LoVo (cell line): ENCODE measurements around the gene GIGYF2.
A peak's percentile ranks its signal among the peaks of the same experiment; 100 is the strongest.
"Not testable (repeated sequence)": the region's sequence is repeated elsewhere in the genome, so short reads cannot be mapped to it uniquely, and the experiment has no call there.

ENCODE experiments used
- DNase-seq: peaks from one replicate; pipeline ENCODE4 v3.0.0-alpha.2; 2016; ENCODE audit warnings: low spot score

GIGYF2 gene

DNA sequence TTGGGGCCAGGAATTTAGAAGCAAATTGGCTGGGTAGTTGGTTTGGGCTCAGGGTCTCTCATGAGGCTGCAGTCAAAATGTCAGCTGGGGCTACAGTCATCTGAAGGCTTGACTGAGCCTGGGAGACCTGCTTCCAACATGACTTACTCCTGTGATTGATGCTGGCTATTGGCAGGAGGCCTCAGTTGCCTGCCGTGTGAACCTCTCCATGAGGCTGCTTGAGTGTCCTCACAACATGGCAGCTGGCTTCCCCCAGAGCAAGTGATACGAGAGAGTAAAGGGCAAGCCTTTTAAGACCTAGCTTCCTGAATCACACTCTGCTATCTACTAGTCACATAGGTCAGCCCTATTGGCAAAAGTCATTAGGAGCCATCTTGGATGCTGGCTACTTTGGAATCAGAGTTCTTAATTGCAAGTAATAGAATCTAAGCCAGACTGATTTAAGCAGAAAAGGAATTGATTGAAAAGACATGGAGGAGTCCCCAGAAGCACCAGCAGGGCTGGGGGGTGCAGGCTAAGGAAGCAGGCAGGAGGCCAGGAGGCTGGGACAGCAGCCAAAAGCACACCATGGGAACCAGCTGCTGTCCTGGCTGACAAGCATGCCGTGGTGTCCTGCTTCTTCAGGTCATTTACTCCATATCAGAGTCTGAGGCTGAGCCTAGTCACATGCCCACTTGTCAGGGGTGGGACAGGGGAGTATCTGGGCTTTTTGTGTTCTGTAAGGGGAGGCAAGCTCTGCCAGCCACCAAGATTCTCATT is 7.8 kb upstream of the GIGYF2 start:
- no peak for DNase-seq

GRCh38 chr2:232691117-232691516 is 6.0 kb upstream of the GIGYF2 start:
- DNase-seq: not testable (repeated sequence)

DNA sequence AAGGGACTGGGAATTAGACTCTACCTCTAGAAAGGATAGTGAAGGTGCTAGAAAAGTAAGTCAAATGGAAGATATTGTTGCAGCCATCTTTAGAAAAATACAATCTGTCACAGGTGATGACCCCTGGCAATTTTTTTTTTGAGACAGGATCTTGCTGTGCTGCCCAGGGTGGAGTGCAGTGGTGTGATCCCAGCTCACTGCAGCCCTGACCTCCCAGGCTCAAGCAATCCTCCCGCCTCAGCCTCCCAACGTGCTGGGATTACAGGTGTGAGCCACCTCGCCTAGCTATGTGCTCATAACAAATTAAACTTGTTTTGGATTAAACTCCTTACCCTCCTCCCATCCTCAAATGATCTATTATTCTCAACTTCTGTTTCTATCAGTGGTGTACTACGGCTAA is 3.8 kb upstream of the GIGYF2 start:
- DNase-seq: no peak

DNA sequence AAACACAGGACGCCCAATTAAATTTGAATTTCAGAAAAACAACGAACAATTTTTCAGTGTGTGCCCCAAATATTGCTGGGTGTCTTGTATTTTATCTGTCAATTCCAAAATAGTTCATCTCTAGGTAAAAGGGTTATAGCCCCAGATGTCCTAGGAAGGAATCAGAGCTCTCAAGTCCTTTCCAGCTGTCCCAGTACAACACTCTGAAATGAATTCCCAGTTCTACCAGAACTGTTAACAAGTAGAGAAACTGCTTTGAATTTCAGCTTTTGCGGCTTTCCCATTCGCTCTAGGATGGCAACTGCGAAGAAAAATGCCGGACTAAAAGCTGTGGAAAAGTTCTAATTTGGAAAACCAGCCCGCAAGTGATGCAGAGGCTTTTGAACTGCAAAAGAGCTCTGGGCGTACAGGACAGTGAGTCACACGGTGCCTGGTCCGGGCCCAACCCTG is 497 bp upstream of the GIGYF2 start:
- no peak for DNase-seq

DNA sequence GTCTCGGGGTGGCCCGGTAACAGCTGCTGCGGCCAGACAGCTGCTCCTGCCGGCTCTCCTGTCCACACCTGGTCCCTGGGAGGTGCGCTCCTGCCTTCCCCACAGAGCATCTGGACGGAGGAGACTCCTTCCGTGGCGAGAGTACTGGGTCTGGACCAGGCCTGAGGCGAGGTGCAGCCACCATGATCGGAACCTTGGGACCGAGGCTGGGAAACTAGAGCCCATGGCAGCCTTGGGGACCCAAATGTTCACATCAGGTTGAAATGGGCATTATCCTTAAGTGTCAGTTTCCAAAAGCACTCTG is 628 bp downstream of the GIGYF2 start:
- DNase-seq: peak; percentile 2

DNA sequence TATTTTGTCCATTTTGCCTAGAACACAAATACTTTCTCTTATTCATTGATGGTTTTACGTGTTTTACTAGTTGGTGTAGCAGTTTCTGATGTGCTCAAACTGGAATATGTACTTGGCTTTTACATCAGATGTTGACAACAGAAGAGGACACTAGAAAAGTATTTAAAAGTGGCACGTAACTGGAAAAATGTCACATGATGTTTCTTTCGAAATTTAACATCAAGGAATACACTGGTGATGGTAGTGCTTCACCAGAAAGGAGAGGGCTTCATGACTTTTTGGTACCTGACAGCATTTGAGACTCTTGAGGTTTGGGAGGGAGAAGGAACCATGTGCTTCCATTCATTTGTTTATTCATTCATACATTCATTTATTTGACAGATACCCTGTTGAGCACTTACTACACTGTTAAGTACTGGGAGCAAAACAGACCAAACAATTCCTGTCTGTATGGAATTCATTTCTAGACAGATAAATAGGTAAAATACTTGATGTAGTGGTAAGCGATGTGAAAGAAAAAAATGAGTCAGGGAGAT is 1.5 kb downstream of the GIGYF2 start:
- DNase-seq: no peak

DNA sequence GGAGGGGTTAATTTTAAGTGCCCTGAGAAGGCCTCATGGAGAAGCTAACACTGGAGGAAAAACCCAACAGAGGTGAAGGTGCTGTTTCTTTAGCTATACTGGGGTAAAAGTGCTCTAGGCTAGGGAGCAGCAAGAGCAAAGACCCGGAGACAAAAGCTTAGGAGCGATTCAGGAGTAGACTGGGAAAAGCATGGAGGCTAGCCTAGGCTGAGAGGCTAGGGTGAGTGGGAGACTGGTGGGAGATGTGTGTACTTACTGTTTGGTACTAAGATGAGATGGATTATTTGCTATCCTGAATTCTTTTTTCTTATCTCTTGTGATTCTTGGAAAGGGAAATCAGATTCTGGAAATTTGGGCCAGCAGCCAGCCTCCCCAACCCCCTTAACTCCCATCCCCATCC is 2.0 kb downstream of the GIGYF2 start:
- no peak for DNase-seq

DNA sequence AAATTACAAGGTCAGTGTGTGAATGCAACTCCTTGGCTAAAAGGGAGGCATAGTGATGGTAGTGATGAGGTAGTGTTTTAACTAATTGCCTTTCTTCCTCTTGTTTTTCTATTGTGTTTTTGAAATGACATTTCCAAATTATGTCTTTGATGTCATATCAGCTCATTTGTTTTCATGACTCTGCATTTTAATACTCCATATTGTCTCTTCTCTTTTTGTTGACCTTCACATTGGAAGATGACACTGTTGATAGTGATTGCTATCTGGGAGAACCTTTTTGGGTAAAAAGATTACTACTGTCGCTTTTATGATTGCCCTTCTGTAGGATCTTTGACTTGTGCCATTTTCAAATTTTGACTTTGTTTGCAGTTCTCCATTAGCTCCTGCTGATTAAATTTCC is 3.0 kb downstream of the GIGYF2 start:
- no peak for DNase-seq

DNA sequence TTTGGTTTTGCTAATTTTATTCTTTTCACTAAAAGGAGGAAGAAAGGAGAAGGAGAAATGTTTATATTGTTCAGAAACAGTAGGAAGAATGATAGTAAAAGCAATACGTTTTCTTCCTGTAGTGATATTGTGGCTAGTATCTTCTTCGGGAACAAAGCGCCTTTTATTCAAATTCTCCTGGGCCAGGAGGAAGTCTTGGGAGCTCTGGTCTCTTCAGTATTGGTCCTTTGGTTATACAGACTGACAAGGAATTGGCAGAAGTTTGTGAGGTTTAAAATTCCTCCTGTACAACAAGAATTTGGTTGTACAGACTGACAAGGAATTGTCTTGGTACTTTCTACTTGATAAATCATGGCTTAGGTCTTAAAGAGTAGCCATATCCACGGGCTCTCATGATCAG is 9.9 kb downstream of the GIGYF2 start:
- no peak for DNase-seq

DNA sequence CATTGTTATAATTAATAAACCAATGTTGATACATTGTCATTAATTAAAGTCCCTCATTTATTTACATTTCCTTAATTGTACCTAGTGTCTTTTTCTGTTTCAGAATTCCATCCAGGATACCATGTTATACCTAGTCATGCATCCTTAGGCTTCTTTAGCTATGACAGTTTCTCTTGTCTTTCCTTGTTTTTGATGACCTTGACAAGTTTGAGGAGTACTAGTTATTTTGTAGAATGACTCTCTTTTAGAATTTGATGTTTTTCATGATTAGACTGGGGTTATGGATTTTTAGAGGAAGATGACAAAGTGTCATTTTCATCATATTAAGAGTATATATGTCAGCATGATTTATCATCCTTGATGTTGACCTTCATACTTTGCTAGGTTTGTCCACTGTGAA is 16.4 kb downstream of the GIGYF2 start:
- DNase-seq: no peak

GRCh38 chr2:232714969-232715368 is 17.8 kb downstream of the GIGYF2 start:
- no peak for DNase-seq

GRCh38 chr2:232720056-232720455 is 22.9 kb downstream of the GIGYF2 start:
- DNase-seq: not testable (repeated sequence)

GRCh38 chr2:232721261-232721660 is 24.1 kb downstream of the GIGYF2 start:
- DNase-seq: no peak

DNA sequence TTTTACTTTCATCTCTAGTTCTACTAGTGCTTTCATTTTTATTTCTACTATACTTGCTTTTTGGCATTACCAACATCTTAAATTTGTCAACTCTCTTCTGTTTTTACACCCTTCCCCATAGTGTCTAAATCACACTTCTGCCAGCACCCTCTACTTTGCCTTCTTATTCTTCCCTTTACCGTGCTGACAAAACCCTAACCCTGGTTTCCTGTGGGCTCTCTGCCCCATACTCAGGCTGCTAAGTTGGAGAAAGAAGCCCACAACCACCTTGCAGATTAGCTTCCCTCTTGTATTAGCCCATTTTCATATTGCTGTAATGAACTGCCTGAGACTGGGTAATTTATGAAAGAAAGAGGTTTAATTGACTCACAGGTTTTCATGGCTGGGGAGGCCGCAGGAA is 24.8 kb downstream of the GIGYF2 start:
- DNase-seq: no peak

GRCh38 chr2:232723027-232723426 is 25.9 kb downstream of the GIGYF2 start:
- DNase-seq: no peak

- DNase-seq: no peak
Observed at GRCh38 chr2:232728785-232729184, 31.7 kb downstream of the GIGYF2 start.

DNA sequence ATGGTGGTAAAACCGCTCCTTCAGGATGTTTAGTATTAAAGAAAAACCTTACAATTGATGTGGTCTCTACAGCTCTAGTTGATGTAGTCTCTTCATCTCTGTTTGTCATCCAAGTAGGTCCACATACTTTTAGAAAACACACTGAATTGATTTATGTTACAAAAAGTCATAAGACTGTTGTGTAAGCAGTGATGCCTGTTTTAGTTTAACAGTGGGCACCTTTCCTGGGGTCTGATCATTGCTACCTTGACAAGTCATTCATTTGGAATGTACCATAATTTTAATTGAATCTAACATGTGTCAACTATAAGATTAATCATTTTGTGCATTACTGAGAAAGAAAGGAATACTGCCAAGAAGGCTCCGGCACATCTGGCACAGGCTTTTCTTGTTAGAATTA is 34.3 kb downstream of the GIGYF2 start:
- no peak for DNase-seq

GRCh38 chr2:232741294-232741693 is 44.2 kb downstream of the GIGYF2 start:
- DNase-seq: no peak

- no peak for DNase-seq
Observed at GRCh38 chr2:232741972-232742371, 44.8 kb downstream of the GIGYF2 start.

DNA sequence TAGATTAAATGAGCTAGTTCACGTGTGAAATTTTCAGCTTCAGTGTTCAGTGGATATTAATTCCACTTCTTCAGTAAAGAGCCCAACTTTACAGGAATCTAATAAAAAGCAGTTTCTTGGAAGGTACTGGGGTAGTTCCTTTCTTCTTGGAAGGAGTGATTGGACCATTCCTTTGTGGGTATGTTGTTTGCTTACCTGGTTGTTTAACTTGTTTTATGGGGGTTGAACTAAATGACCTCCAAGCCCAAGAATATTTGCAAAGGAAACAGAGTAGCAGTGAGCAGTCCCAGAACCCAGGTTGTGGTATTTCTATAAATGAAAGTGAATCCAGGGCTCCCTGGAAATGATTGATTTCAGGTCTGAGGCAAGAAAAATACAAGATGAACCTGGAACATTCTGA is 47.8 kb downstream of the GIGYF2 start:
- DNase-seq: no peak

DNA sequence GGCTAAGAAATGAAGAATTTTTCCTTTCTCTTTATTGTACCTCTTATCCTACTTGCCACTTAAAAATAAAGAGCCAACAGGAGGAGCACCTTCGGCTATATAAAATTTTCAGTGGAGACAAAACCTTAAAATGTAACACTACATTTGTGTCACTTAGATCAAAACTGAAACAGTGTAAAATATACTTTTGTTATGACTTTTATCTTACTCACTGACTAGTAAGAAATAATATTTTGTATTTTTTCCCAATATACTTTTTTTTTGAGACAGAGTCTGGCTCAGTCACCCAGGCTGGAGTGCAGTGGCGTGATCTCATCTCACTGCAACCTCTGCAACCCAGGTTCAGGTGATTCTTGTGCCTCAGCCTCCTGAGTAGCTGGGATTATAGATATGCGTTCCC is 50.9 kb downstream of the GIGYF2 start:
- DNase-seq: no peak

DNA sequence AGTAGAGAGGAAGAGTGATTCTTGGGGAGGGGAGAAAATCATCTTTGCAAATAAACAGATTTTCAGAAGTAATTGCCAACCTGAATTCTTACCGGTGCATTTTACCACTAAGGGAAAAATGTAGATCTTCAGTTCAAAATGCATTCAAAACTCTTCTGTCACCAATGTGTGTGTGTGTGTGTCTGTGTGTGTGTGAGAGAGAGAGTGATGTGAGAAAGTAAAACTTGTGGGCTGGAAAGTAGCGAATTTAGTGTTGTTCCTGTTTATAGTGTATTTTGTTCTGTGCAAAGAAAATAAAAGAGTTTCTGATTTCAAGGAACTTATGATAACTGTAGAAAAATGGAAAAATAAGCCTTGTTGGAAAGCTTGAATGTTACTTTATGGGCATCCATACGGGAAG is 52.2 kb downstream of the GIGYF2 start:
- no peak for DNase-seq

- DNase-seq: no peak
Observed at GRCh38 chr2:232750135-232750671, 53.1 kb downstream of the GIGYF2 start.

- no peak for DNase-seq
Observed at GRCh38 chr2:232757905-232758304, 60.8 kb downstream of the GIGYF2 start.
